BJ (cell line): ENCODE data around the gene RASEF. TPM values are rescaled to one million over a fixed set of nuclear protein-coding genes. Genes with fewer than 3 reads are reported as not detected.

ENCODE experiments used
- CTCF ChIA-PET: fragments of 350-600 bp; formaldehyde crosslinking; extraction: SDS; loops from one replicate; lab custom pipeline; 2021; ENCODE audit warnings: antibody characterized with exemption, inconsistent platforms; lab: Yijun Ruan, JAX
- POLR2A ChIA-PET: fragments of 300-600 bp; sonication (Branson Sonifier 250); formaldehyde crosslinking; extraction: SDS; loops from one replicate; lab custom pipeline; 2021; ENCODE audit warnings: antibody characterized with exemption; lab: Charles Lee
- DNase-seq: peaks from one replicate; pipeline ENCODE4 v3.0.0-alpha.2; 2011; ENCODE audit warnings: low read depth
- H3K27me3 ChIP-seq: 2 replicates; pipeline ENCODE4 v1.6.0; 2011; ENCODE audit warnings: low read length; ENCODE audit not compliant: control insufficient read depth, insufficient read depth
- H3K36me3 ChIP-seq: 2 replicates; pipeline ENCODE4 v1.5.1; 2011; ENCODE audit warnings: low read length; ENCODE audit not compliant: control insufficient read depth, insufficient read depth
- H3K4me3 ChIP-seq: 2 replicates; pipeline ENCODE4 v1.5.1; 2011; ENCODE audit warnings: low read depth, mild to moderate bottlenecking, control low read depth, low read length
- CTCF ChIP-seq: IDR thresholded peaks from 2 replicates; pipeline ENCODE4 v1.5.1; 2011; ENCODE audit warnings: low read depth, mild to moderate bottlenecking, control low read depth, inconsistent platforms, low read length, moderate library complexity; ENCODE audit not compliant: insufficient read depth
- polyA plus RNA-seq: library from polyadenylated mRNA; depleted of rRNA; stranded (reverse); fragments of >200 nt; gene quantifications from 2 replicates; pipeline ENCODE4 v1.2.3, GENCODE V29; 2011

RASEF gene
- polyA plus RNA-seq, 1 experiment: not detected

- ChIA-PET CTCF (no interaction called here), POLR2A (no interaction called here)
- H3K36me3 ChIP-seq: no peaks in the 10 kb centered on the region
- no peak for DNase-seq
- H3K4me3 ChIP-seq: no peak overlapping the region
- H3K27me3 ChIP-seq: no peaks in the 10 kb centered on the region
- TF ChIP-seq CTCF: no peak
These were observed 8.7 kb upstream of the RASEF start for GRCh38 chr9:83071626-83072025.

- H3K27me3 ChIP-seq: no peaks in the 10 kb centered on the region
- H3K36me3 ChIP-seq: no peaks in the 10 kb centered on the region
- CTCF ChIA-PET: no interaction called here
- peak; percentile 44 for DNase-seq
- H3K4me3 ChIP-seq: no peak overlapping the region
- POLR2A ChIA-PET: no interaction called here
- TF ChIP-seq CTCF: no peak
These were observed 7.3 kb upstream of the RASEF start for GRCh38 chr9:83070261-83070660.

GRCh38 chr9:83069651-83070050, 6.7 kb upstream of the RASEF start:
- POLR2A ChIA-PET: no interaction called here

GRCh38 chr9:83068414-83068813, 5.5 kb upstream of the RASEF start:
- 0 out of 2 replicates have a peak, but pooled peaks cover under 1% of the 10 kb centered on the region for H3K27me3 ChIP-seq
- POLR2A ChIA-PET: no interaction called here
- CTCF ChIA-PET: no interaction called here
- H3K4me3 ChIP-seq: no peak overlapping the region
- DNase-seq: no peak
- TF ChIP-seq CTCF: no peak
- H3K36me3 ChIP-seq: no peaks in the 10 kb centered on the region

More at GRCh38 chr9:83069651-83070050, 6.7 kb upstream of the RASEF start:
- no peak for DNase-seq
- Histone ChIP-seq H3K36me3 (no peaks in the 10 kb centered on the region), H3K4me3 (no peak overlapping the region), H3K27me3 (no peaks in the 10 kb centered on the region)
- CTCF ChIA-PET: no interaction called here
- TF ChIP-seq CTCF: no peak

- H3K4me3 ChIP-seq: no peak overlapping the region
- H3K36me3 ChIP-seq: no peaks in the 10 kb centered on the region
- H3K27me3 ChIP-seq: peaks cover 4% of the 10 kb centered on the region
- POLR2A ChIA-PET: no interaction called here
- TF ChIP-seq CTCF: no peak
- CTCF ChIA-PET: no interaction called here
- no peak for DNase-seq
These were observed 4.6 kb upstream of the RASEF start for GRCh38 chr9:83067579-83067978.
